ENCODE results near the gene SH3D21. TPM values are rescaled to one million over a fixed set of nuclear protein-coding genes. Genes with fewer than 3 reads are reported as not detected.

Gene SH3D21
- total RNA-seq, 2 experiments from 2014 or later = 15.2 to 16.7 TPM

- no peaks in the 10 kb centered on the region for H3K9me2 ChIP-seq (ENCODE audit: insufficient read depth, low read length)
- H3K4me1 ChIP-seq (ENCODE audit: insufficient read depth, low read length, poor library complexity, severe bottlenecking) = peaks cover 9% of the 10 kb centered on the region
- ChIA-PET POLR2A (no interaction called here), CTCF (ENCODE audit: unreplicated experiment) (interaction anchor here (0.6 to 1.9 kb wide), 6 partner anchors 8 to 102 kb away, joined by 3 to 6 read pairs (median 4); no protein-coding TSS in a partner anchor)
- H2AFZ ChIP-seq (ENCODE audit: low read length) = no peak overlapping the region
- no peak for TF ChIP-seq EZH2phosphoT487 (IDR thresholded peaks at IDR 0.05; ENCODE audit: borderline replicate concordance, low read depth, low read length)
- peak; percentile 81 for TF ChIP-seq CTCF (conservative IDR thresholded peaks at IDR 0.05; ENCODE audit: low read length)
- BruUV-seq (replicated peaks) = no TSS peak
- no peaks in the 10 kb centered on the region for H3K9me3 ChIP-seq (ENCODE audit: low read length)
- H3K36me3 ChIP-seq (ENCODE audit: insufficient read depth, low read length) = peaks cover 37% of the 10 kb centered on the region; the same call in 1 of the 2 replicates
- H3K79me2 ChIP-seq (ENCODE audit: insufficient read depth, low read depth, low read length) = no peaks in the 10 kb centered on the region
- H3K4me3 ChIP-seq (ENCODE audit: low read depth, low read length, poor library complexity, severe bottlenecking) = no peak overlapping the region
- H4K20me1 ChIP-seq (ENCODE audit: insufficient read depth, low read length) = no peaks in the 10 kb centered on the region
- intact Hi-C loops (cut with micrococcal nuclease; ENCODE audit: unreplicated experiment) = loop anchor here (1.0 kb wide), 2 partner anchors 27 to 78 kb away; no protein-coding TSS in a partner anchor
- DNase-seq (ENCODE audit: low spot score) = peak; percentile 55
- H3K27ac ChIP-seq (ENCODE audit: low read depth, low read length, poor library complexity, severe bottlenecking) = no peak overlapping the region
- H3K4me2 ChIP-seq (ENCODE audit: low read length) = no peak overlapping the region
Measured at GRCh38 chr1:36342426-36343185, 36.4 kb downstream of the SH3D21 start.

- BruUV-seq (replicated peaks) = no TSS peak
- Histone ChIP-seq H3K36me3 (ENCODE audit: insufficient read depth, low read length) (peaks cover 49% of the 10 kb centered on the region), H3K27ac (ENCODE audit: low read depth, low read length, poor library complexity, severe bottlenecking) (no peak overlapping the region), H3K9me2 (ENCODE audit: insufficient read depth, low read length) (no peaks in the 10 kb centered on the region), H3K4me1 (ENCODE audit: insufficient read depth, low read length, poor library complexity, severe bottlenecking) (peaks cover 12% of the 10 kb centered on the region), H3K4me3 (ENCODE audit: low read depth, low read length, poor library complexity, severe bottlenecking) (no peak overlapping the region), H3K79me2 (ENCODE audit: insufficient read depth, low read depth, low read length) (no peaks in the 10 kb centered on the region), H3K4me2 (ENCODE audit: low read length) (no peak overlapping the region), H2AFZ (ENCODE audit: low read length) (no peak overlapping the region), H4K20me1 (ENCODE audit: insufficient read depth, low read length) (no peaks in the 10 kb centered on the region), H3K9me3 (ENCODE audit: low read length) (no peaks in the 10 kb centered on the region)
- ChIA-PET POLR2A (no interaction called here), CTCF (ENCODE audit: unreplicated experiment) (interaction anchor here (0.6 to 1.9 kb wide), 4 partner anchors 7 to 78 kb away, joined by 4 to 7 read pairs (median 6); no protein-coding TSS in a partner anchor)
- TF ChIP-seq CTCF (conservative IDR thresholded peaks at IDR 0.05; ENCODE audit: low read length) = no peak
- TF ChIP-seq EZH2phosphoT487 (IDR thresholded peaks at IDR 0.05; ENCODE audit: borderline replicate concordance, low read depth, low read length) = no peak
- intact Hi-C loops (cut with micrococcal nuclease; ENCODE audit: unreplicated experiment) = no loop called here
- DNase-seq (ENCODE audit: low spot score) = no peak
Measured at GRCh38 chr1:36343651-36344394, 37.7 kb downstream of the SH3D21 start.
